ENCODE data around the gene SEMA4D.

The SEMA4D gene

DNA sequence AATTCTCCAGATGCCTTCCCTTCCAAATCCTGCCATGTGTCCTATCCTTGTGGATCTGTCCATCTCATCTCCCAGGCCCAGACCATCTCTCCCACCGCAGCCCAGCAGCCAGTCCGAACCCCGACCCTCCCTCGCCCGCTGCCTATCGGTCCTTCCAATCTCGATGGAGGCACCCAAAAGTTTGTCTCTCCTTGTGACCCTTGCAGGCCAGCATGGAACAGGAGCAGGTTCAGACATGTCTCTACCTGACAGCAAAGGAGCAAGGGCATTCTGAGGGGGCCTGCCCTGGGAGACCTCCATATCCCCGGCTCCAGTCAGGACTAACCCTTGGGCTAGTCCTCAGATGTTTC, 51.0 kb downstream of the SEMA4D start:
- TF ChIP-seq, protein P1, sequence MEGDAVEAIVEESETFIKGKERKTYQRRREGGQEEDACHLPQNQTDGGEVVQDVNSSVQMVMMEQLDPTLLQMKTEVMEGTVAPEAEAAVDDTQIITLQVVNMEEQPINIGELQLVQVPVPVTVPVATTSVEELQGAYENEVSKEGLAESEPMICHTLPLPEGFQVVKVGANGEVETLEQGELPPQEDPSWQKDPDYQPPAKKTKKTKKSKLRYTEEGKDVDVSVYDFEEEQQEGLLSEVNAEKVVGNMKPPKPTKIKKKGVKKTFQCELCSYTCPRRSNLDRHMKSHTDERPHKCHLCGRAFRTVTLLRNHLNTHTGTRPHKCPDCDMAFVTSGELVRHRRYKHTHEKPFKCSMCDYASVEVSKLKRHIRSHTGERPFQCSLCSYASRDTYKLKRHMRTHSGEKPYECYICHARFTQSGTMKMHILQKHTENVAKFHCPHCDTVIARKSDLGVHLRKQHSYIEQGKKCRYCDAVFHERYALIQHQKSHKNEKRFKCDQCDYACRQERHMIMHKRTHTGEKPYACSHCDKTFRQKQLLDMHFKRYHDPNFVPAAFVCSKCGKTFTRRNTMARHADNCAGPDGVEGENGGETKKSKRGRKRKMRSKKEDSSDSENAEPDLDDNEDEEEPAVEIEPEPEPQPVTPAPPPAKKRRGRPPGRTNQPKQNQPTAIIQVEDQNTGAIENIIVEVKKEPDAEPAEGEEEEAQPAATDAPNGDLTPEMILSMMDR (IDR thresholded peaks at IDR 0.05; ENCODE audit: low read depth, low read length, missing control alignments) = no peak
- Histone ChIP-seq H3K27me3 (replicated peaks) (no peaks in the 10 kb centered on the region), H3K4me3 (ENCODE audit: low read depth, low read length) (no peak overlapping the region), H3K27ac (no peak overlapping the region), H3K36me3 (replicated peaks) (no peaks in the 10 kb centered on the region)
- no peak for DNase-seq
- in situ Hi-C loops (cut with HindIII; ENCODE audit: low pct_ligation_motif_present, low sequenced_read_pairs) = no loop called here

DNA sequence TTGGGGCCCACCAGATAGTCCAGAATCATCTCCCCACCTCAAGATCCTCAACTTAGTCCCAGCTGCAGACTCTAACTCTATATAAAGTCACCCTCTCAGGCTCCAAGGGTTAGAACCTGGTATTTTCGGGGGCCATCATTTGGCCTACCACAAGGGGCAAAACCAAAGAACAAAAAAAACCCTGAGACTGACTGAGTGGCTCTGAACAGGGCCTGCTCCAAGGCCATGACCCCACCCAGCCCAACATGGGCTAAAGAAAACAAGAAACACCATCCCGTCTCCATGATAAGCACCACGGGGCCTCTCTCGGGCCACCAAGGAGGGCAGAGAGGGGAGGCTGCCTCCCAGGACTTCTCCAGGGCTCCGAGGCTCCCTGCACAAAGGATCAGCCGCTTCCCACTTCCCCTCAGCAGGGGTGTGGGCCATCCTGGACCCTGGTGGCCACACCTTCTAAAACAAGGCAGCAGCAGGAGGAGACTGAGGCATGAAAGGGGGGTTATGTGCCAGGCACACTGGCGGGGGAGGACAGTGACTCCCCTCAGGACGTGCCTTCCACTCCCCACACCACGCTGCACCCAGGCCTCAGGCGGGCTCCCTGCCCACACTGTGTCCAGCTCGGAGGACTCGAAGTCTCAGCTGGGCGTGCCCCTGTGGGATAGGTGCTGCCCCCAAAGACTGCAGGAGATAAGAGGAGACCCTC, 51.5 kb downstream of the SEMA4D start:
- Histone ChIP-seq H3K27me3 (replicated peaks) (no peaks in the 10 kb centered on the region), H3K4me3 (ENCODE audit: low read depth, low read length) (no peak overlapping the region), H3K36me3 (replicated peaks) (no peaks in the 10 kb centered on the region), H3K27ac (no peak overlapping the region)
- in situ Hi-C loops (cut with HindIII; ENCODE audit: low pct_ligation_motif_present, low sequenced_read_pairs) = no loop called here
- TF ChIP-seq, protein P1 (IDR thresholded peaks at IDR 0.05; ENCODE audit: low read depth, low read length, missing control alignments) = no peak
- DNase-seq = no peak

DNA sequence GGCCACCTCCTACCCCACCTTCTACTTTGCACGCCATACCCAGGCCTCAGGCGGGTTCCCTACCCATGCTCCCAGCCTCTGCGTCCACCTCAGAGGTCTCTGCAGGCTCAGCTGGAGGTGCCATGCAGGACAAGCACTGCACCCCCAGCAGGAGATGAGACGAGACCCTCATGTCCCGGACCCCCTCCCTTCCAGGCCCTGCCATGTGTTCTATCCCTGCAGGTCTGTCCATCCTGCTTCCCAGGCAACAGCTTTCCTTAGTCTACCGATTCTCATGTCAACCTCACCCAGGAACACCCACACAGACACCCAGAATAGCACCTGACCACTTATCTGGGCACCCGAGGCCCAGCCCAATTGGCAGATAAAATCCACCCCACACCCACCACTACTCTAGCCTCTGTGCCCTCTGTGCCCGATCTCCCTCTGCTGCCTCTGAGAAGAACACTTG, 52.1 kb downstream of the SEMA4D start:
- Histone ChIP-seq H3K4me3 (ENCODE audit: low read depth, low read length) (no peak overlapping the region), H3K36me3 (replicated peaks) (no peaks in the 10 kb centered on the region), H3K27me3 (replicated peaks) (no peaks in the 10 kb centered on the region), H3K27ac (no peak overlapping the region)
- no peak for DNase-seq
- in situ Hi-C loops (cut with HindIII; ENCODE audit: low pct_ligation_motif_present, low sequenced_read_pairs) = no loop called here
- TF ChIP-seq, protein P1 (IDR thresholded peaks at IDR 0.05; ENCODE audit: low read depth, low read length, missing control alignments) = no peak

DNA sequence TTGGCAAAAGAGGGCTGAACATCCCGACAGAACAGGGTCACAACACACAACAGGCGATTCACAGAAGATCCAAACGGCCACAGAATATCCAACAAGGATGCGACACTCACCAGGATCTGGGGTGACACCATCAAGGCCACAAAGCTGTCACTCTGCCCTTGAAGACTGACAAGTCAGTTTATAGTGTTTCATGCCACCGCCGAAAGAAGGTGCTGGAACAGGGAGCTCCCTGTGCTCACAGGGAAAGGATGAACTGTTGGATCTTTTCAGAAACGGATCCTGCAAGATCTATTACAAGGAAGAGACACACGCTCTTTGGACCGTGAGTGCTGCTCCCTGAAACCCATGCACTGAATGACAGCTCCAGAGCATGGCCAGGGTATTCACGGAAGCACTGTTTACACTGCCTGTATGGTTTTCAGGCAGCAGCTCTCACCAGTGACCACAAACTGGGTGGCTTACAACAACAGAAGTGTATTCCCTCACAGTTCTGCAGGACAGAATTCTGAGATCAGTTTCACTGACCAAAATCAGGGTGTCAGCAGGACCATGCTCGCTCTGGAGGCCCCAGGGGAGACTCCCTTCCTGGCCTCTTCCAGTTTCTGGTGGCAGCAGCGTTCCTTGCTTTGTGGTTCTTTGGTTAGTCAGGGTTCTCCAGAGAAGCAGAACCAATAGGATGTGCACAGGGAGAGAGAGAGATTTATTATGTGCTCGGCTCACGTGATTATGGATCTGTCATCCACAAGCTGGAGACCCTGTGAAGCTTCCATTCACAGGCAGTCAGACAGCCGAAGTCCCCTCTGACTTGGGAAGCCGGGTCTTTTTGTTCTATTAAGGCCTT, 52.8 kb downstream of the SEMA4D start:
- in situ Hi-C loops (cut with HindIII; ENCODE audit: low pct_ligation_motif_present, low sequenced_read_pairs) = no loop called here
- Histone ChIP-seq H3K27me3 (replicated peaks) (no peaks in the 10 kb centered on the region), H3K4me3 (ENCODE audit: low read depth, low read length) (no peak overlapping the region), H3K36me3 (replicated peaks) (no peaks in the 10 kb centered on the region), H3K27ac (no peak overlapping the region)
- TF ChIP-seq, protein P1 (IDR thresholded peaks at IDR 0.05; ENCODE audit: low read depth, low read length, missing control alignments) = no peak
- DNase-seq = no peak

DNA sequence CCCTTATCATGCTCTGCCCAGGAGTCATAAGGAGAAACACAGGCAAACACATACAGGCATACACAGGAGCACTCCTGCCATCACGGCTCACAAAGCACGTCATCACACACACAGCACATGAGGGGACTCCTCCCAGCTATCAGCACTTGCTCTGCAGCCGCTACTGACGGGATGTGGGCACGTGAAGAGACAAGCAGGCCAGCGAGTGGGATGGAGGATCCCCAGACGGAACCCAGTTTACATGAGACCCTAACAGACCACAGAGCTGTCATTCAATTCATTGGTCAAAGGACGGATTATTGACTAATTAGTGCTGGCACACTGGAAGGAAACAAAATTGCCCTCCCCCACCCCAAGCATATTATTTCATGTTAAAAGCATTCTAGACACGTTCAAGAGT, 53.6 kb downstream of the SEMA4D start:
- Histone ChIP-seq H3K27ac (no peak overlapping the region), H3K36me3 (replicated peaks) (no peaks in the 10 kb centered on the region), H3K27me3 (replicated peaks) (no peaks in the 10 kb centered on the region), H3K4me3 (ENCODE audit: low read depth, low read length) (no peak overlapping the region)
- in situ Hi-C loops (cut with HindIII; ENCODE audit: low pct_ligation_motif_present, low sequenced_read_pairs) = no loop called here
- TF ChIP-seq, protein P1 (IDR thresholded peaks at IDR 0.05; ENCODE audit: low read depth, low read length, missing control alignments) = no peak
- DNase-seq = no peak

All from brain microvascular endothelial cell (primary cell).